CD1c-positive myeloid dendritic cell (primary cell): ENCODE data around the gene ID3.
"Not testable (repeated sequence)": the region's sequence is repeated elsewhere in the genome, so short reads cannot be mapped to it uniquely, and the experiment has no call there.

Experiments
- DNase-seq: peaks from one replicate; pipeline ENCODE4 v3.0.0-alpha.2; 2016; ENCODE audit errors: extremely low spot score

The ID3 gene

DNA sequence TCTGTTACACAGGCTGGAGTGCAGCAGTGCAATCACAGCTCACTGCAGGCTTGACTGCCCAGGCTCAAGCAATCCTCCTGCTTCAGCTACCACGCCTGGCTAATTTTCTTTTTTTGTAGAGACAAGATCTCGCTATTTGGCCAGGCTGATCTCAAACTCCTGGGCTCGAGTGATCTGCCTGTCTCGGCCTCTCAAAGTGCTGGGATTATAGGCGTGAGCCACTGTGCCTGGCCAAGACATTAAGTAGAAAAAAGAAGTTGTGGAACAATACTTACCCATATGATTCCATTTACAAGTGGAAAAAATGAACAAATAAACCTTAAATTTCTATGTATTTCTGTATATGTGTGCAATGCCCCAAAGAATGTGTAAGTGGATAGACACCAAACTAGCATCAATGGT, 30.3 kb upstream of the ID3 start:
- DNase-seq, result no peak

DNA sequence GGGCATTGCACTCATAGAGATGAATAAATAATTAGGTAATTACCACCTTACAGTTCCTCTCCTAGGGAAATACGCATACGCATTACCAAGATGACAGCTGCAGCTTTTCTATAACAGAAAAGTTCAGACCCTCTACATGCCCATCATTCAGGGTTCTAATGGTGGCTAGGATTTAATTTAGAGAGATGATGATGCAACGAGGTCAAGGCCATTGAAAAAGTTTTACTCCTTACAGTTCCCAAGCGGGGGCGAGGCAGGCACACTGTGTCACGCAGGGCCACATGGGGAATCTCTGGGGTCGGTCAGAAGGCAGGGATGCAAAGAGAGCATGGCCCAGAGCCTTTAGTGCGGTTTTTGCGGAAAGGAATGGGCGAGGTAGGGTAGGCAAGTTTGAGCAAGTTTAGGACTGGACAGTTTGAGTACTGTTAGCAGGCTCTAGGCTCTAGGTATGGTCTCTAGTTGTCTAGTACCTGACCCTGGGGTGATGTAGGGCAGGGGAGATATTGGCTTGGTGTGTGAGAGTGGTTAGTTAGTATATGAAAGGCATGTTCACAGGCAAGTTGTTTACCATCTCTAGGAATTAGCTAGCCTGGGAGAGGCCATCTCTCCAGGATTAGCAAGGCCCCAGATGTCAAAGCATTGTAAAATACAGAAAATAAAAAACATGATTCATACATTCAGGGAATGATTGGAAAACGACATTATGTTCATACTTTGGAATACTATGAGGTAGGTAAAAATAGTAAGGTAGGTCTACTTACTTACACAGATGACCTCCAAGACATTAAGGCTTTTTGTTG, 29.6 kb upstream of the ID3 start:
- no peak for DNase-seq

DNA sequence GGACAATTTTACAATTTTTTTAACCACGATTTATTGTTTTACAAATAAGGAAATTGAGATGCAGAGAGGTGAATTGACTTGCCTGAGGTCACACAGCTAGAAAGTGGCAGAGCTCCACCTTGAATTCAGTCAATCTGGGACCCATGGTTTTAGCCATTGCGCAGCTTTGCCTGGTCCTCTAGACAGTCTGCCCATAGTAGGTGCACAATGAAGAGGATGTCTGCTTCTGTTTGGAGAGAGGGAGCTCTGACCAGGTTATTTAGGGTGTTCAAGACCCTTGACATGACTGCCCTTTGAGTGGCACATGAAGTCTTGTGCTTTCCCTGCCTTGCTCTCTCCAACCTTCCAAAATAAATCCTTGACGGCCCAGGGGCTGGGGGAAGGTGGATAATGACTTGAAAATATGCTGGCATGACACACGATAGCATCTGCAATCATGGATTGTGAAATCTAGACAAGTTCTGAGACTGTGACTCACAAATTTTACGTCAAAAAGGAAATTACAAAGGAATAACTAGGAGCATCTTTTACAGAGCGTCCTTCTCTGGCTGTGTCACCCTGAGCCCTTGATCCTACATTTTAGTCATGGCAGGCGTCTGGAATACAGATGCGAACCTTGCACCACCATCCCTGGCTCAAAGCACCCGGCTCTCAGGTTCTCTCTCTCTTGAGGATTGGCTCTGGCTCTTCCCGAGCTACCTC, 26.2 kb upstream of the ID3 start:
- DNase-seq, result peak; percentile 89

DNA sequence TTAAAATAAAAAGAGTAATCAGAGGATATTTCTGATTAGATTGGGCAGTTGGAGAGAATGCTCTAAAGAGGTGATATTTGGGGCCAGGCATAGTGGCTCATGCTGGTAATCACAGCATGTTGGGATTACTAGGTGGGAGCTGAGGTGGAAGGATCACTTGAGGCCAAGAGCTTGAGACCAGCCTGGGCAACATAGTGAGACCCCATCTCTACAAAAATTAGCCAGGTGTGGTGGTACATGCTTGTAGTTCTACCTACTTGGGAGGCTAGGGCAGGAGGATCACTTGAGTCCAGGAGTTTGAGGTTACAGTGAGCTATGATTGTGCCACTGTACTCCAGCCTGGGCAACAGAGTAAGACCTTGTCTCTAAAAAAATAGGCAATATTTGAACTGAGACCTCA, 24.4 kb upstream of the ID3 start:
- not testable (repeated sequence) for DNase-seq

DNA sequence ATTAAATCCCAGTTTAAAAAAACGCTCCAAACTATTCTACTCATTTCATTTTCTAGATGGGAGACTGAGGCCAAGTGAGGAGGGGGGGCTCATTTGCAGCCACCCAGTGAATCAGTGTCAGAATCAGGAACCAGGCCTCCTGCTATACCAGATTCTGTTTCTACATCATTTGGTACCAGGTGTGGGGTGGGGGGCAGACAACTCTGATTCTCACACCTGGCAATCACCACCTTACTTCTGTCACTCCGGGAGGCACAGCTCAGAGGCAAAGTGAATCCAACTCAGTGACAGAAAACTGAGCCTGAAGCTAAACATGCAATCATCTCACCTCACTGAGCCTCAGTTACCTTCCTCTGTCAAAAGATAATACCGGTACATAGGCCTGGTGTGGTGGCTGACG, 23.5 kb upstream of the ID3 start:
- no peak for DNase-seq

DNA sequence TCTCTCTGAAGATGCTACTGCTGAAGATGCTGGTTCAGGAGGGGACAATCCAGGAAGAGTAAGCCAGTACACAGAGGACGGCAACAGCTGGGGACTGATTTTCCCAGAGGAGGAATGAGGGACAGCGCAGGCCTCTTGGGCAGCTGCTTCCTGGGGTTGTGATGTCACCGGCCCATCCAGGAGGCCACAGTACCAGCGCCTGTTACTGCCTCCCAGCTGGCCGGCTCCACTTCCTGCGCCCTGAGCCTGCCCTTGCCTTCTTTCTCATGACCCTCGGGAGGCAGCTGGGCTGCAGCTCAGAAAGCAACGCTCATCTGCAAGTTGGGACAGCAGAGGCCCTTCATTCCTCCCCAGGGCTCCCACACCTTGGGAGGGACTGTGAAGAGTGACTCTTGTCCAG, 21.9 kb upstream of the ID3 start:
- no peak for DNase-seq

DNA sequence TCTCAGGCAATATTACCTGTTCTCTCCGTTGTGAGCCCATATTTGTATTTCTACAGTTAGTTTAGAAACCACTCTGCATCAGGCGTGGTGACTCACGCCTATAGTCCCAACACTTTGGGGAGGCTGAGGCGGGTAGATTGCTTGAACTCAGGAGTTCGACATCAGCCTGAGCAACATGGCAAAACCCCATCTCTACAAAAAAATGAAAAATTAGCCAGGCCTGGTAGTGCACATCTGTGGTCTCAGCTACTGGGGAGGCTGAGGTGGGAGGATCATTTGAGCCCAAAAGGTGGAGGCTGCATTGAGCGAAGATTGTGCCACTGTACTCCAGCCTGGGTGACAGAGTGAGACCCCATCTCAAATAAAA, 19.7 kb upstream of the ID3 start:
- no peak for DNase-seq

DNA sequence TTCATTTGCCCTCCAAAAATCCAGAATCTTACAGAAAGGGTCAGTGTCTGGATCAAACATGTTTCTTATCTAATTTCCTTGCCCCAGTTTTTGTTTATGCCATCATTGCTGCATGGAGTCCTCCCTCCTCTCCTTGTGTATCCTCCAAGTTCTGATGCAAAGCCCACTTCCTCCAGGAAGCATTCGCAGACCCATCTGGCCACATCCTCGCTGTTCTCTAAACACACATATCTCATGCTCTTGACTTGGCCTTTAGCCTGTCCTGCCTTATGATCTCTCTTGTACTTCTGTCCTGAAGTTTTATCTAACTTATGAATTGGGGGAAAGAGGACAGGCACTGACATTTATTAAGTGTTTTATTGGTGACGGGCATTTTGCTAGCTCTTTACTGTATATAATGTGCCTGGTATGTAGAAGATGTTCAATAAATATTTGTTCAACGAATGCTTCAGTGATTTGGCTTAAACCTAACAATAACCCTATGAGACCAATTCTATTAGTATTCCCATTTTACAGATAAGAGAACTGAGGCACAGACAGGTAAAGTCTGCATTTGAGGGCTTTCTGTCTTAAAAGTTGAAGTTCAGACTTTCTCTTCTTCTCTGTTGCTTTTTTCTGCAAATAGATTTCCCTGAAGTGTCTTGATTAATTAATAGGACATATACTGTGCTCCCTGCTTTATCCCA, 19.2 kb upstream of the ID3 start:
- DNase-seq, result peak; percentile 72

DNA sequence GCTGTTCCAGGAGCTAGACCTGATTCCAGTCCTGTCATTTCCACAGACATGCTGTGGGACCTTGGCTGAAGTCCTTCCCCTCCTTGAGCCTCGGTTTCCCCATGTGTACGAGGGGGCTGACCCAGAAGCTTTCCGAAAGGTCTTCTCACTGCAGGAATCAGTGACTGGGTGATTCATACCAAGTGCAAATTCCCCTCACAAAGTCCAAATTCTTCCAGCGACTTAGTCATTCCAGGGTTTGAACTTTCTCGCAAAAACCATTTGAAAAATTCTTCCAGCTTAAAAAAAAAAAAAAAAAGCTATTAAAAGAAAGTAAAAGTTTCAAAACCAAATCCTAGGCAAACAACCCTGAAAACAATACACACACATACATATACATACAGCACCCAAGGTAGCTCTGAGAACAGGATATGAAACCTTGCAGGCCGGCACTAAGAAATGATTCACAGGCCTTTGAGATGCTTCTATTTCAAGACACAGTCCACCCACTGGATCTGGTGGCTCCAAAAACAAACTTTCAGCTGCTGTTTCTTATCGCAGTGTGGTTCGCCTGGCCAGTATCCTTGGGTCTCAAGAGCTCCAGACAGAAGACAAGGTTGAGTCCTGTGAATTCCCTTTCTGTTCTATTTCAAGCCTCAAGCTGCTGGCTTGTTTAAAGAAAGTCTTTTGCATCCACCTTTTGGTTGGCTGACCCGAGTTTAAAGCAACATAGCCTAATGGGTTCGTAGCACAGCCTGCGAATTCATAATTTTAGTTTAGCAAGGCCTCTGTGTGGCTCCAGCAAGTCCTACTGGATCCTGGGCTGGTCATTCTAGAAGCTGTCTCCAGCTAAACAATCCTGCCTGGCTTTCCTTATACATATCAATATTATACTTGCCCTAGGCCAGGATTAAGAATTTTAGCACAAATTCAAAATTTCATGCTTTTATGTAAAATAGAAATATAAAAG, 18.0 kb upstream of the ID3 start:
- DNase-seq, result peak; percentile 90

DNA sequence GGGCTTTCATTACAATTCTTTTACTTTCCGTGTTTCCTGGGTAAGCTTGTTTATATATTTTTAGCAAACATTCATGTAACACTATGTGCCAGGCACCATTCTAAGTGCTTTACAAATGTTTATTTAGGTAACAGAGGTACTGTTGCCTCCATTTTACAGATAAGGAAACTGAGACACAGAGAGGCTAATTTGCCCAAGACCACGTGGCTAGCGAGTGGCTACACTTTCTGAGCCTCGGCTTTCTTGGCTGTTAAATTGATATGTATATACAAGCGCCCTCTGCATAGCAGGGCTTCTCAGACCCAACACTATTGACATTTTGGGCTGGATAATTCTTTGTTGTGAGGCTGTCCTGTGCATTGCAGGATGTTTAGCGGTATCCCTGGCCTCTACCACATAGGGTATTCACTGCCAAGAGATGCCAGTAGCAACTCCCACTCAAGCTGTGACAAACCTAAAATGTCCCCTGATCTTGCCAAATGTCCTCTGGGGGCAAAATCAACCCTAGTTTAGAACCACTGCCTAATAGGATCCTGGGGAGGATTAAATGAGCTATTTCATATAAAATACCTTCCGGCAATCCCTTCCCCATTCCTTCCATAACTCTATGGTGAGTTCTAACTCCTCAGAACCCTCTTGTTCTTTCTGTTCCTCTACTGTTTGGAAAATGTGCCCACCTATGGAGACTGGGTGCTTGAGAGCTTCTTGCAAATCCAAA, 17.2 kb upstream of the ID3 start:
- no peak for DNase-seq

DNA sequence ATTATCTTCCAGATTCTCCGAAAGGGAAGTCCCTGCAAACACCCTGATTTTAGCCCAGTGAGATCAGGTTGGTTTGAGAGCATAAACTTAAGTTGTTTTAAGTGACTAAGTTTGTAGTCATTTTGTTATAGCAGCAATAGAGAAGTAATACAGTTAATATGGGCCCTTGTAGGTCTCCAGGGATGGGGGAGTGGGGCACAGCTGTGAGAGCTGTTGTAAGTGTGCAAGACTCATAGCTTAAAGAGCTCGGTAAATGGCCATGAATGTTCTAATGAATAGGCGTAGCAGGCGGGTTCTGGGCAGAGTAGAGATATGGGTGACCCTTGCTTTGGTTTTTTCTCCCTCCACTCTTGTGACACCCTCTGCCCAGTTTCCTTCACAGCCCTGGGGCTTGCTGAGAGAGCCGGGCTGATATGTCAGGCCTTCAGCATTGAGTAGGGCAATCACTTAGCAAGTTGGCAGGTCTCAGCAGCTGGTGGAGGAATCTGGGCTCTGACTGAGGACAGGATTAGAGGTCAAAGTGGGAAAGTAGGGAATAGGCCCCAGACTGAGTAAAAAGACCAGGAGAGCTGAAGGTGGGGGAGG, 16.0 kb upstream of the ID3 start:
- no peak for DNase-seq

DNA sequence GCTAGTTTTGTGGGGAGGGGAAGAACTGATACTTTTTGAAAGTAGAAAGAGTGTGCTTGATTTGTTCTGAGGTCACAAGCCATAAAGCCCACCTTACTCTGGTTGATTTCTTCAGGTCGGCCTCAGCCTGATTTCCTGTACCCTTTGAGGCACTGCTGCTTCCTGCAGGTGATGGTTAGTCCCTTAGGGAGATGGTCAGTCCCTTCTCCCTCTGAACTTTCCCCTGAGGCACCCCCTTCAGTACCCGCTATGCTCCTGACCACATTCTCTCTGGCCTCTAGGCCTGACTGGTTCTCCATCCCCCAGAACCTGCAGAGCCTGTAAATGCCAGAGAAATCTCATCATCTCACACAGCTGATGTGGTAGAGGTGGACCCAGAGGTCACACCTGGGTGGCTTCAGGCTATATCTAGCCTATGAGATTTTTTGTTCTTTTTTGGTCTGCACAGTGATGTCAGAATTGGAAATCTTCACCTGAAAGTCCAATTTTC, 15.0 kb upstream of the ID3 start:
- no peak for DNase-seq

DNA sequence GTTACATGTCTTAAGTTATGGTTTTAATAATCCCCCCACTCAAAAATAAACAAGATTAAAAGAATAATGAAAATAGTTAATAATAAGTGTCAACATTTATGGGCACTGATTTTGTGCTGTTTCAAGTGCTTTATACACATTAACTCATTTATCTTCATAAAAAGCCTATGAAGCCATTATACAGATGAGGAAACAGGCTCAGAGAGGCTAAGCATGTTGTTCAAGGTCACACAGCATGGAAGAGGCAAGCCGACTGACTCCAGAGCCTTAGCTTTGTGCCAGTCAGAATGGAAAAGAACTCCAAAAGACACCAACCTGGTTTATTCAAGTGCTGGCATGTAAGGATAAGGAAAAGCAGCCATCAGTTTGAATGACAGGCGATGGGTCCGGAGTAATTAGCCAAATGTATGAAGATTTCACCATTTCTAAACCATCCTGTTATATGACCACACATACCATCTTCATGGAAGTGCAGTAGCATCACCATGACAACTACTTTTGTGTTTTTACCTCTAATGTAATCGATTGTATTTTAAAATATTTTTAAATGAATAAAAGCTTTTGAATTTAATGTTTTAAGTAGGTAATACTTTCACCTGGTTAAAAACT, 14.4 kb upstream of the ID3 start:
- DNase-seq, result no peak

DNA sequence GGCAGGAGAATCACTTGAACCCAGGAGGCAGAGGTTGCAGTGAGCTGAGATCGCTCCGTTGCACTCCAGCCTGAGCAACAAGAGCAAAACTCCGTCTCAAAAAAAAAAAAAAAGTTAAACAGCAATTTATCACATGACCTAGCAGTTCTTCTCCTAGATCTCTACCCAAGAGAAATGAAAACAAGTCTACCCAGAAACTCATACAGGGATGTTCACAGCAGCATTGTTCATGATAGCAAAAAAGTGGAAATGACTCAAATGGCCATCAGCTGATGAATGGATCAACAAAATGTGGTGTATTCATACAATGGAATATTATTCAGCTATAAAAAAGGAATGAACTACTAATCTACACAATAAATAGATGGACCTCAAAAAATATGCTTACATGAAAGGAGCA, 12.2 kb upstream of the ID3 start:
- no peak for DNase-seq

DNA sequence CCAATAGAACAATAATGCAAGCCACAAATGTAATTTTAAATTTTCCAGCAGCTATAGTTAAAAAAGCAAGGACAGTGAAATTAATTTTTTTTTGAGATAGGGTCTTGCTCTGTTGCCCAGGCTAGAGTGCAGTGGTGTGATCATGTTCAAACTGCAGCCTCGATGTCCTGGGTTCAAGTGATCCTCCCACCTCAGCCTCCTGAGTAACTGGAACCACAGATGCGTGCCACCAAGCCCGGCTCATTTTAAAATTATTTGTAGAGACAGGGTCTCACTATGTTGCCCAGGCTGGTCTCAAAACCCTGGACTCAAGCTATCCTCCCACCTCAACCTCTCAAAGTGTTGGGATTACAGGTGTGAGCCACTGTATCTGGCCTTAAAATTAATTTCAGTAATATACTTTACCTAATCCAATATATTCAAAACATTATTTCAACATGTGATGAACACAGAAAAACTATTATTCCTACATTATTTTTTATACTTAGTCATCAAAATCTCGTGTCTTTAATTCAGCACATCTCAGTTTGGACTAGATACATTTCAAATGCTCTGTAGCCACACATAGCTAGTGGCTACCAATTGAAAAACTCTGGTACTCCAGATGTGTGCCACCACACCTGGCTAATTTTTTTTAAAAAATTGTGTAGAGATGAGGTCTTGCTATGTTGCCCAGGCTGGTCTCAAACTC, 10.8 kb upstream of the ID3 start:
- DNase-seq, result no peak

DNA sequence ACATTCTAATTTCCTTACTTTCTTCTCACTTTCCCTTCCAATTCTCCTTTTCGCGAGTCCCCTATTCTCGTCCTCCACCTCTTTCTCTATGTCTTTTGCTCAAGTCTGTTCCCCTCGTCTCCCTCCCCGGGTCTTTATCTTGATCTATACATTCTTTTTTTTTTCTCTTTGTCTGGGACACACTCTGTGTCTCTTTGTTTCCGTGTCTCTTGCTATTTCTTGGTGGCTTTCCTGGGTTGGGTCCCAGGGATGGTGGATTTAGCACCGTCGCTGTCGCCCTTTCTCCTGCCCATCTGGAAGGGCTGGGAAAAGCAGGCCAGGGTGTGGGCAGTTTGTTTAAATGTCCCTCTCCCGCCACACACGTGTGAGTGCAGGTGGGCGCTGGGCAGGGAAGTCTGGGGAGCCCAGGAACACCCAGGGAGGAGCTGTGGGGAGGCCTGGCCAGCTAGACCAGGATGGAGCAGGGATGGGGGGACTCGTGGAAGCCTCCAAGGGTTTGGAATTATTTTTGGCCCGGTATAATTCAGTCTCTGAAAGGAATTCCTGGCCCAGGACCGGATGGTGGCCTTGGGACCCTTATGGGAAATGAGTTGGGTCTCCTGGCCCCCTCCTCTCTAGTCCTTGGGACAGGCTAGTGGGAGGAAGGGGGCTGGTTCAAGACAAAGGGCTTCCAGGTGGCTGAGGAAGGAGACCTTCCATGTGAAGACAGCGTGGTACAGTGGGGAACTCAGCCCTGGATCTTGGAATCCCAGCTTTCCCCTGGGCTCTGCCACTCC, 9.5 kb upstream of the ID3 start:
- no peak for DNase-seq

DNA sequence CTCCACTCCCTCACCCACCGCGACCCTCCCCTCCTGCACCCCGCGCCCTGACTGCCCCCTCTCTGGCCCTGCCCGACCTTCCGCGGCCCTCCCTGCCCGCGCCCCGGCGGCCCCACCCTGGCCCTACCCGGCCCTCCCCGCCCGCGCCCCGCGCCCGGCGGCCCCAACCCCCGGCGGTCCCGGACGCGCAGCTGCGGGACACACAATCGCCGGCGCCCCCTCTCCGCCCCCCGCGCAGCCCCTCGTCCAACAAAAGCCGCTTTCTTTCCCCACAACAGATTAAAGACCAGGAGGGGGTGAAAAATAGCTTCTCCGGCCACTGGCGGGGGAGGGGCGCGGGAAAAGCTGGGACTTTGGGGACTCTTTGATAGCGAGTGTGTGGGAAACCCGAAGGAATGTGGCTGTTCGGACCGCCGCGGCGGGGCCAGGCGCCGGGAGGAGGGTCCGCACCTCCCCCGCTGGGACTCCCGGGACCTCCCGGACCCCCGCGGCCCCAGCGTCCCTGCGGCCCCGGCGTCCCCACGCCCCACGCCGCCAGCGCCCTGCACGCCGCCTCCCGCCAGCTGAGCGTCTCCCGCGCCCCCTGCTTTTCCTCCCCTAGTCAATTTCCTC, 8.8 kb upstream of the ID3 start:
- DNase-seq, result no peak

DNA sequence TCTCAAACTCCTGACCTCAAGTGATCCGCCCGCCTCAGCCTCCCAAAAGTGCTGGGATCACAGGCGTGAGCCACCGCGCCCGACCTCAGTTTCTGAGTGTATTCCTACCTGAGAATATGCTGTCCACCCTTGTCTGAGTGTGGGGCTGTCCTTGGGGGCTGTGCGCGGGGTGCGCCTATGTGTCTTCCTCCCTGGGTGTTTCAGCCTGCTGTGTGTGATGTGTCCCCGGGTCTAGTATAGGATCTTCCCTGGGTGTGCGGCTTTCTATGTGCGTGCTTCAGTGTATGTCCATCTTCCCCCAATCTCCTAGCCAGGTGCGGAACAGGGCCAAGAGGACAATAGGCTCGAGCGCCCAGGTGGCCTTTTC, 8.3 kb upstream of the ID3 start:
- DNase-seq, result no peak
